ENCODE data around the gene TBC1D22A.

TBC1D22A gene

DNA sequence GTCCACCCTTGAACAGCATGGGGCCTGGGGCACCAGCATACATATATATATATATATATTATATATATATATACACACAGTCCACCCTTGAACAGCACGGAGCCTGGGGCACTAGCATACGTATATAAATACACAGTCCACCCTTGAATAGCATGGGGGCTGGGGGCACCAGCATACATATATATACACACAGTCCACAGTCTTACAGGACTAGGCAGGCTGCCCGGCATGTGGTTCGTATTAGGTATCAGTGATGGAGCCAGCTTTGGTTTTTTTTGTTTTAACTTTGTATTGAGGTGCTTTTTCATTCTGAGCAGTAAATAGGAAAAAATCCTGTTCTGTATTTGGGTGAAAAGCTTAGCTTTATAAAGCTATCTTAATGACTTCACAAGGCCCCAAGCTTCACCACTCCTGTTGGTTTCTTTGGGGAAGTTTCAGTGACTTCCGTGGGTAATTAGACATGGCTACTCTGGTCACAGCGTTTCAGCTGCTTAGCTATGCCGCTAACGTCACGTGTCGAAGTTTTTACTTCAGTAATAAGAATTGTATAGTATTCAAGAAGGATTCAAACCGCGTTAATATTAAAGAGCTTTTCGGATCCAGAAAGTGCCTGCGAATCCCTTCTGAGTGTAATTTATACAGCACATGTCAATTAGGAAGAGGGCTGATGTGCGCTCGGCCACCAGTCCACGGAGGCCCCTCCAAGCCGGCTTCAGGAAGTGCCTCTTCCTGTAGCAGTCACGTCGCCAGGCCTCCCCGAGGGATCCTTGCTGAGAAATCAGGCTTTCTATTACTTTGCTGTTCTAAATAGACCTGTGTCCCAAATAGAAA, 179.7 kb downstream of the TBC1D22A start:
- DNase-seq: no peak

DNA sequence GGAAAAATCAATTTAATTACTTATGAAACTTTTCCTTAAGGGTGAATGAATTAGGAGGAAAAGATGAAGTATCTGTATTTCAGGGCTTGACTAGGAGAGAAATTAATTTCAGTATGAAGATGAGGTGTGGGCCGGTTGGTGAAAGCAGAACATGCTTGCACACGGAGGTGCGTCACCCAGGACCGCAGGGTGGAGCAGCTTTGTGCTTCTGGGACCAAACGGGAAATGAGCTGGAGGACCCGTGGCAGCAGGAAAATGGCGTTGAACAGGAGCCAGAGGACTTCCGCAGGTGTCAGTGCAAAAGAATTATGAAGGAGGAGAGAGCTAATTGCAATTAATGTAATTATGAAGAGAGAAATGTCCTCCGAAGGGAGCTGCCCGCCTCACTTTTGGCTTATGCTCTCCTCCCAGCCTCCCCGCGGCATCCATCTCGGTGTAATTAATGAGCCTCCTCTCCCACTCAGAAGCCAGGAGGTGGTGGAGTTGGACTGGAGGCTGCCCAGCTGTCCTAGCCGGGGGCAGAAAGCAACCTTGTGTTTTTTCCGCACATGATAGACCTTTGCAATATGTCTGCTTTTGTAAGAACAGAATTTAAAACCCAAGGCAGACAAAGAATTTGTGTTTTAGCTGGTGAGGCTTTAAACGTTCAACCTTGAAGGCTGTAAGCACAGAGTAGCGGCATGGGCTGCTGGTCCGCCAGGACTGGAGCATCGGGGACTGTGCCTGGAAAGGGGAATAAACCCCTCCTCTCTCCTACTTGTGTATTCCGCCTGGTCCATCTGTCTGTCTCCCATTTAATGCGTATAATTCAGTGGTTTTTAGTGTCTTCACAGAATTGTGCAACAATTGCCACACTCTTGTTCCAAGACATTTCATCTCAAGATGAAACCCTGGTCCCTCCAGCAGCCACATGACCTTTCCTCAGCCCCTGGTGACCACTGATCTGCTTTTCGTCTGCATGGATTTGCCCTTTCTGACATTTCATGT, 180.6 kb downstream of the TBC1D22A start:
- DNase-seq: no peak

DNA sequence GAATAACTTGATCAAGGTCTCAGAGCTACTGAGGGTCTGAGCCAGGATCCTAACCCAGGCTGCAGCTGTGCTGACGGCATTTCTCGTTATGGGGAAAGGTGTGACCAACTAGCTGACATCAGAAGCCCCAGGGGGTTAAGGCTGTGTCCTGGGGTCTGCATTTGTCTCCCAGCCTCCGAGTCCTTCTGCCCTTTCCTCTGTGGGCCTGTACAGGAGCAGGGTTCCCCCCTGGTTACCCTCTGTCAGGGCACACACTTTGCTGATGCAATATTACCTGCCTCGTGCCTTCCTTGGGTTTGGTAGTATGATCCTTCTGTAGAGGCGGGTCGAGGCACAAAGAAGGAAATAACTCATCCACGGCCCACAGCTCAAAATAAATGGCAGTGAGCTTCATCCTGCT, 183.0 kb downstream of the TBC1D22A start:
- no peak for DNase-seq

DNA sequence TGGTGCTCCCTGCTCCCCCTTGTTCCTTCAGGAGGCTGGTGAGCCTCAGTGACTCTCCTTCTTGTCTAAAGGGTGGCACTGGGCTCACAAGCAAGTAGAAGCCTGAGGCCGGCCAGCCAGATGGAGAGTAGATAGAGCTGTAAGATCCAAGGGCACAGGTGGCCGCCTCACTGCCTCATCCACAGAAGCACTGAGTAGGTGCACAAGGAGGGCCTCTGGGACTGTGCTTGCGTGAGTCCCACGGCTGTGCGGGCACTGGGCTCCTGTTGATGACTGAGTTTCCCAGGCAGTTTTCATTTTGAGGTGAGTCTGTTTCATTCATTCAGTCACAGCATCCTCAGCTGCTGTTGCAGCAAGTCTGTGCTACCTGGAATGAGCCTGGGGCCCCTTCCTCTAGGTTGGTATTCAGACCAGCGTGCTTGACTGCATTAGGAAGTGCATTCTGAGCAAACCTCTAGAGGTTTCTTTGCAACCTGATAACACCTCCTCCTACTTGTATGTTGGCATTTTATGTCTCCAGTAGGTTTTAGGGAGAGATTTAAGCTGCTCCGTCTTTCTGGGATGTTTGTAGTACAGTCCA, 184.0 kb downstream of the TBC1D22A start:
- no peak for DNase-seq

DNA sequence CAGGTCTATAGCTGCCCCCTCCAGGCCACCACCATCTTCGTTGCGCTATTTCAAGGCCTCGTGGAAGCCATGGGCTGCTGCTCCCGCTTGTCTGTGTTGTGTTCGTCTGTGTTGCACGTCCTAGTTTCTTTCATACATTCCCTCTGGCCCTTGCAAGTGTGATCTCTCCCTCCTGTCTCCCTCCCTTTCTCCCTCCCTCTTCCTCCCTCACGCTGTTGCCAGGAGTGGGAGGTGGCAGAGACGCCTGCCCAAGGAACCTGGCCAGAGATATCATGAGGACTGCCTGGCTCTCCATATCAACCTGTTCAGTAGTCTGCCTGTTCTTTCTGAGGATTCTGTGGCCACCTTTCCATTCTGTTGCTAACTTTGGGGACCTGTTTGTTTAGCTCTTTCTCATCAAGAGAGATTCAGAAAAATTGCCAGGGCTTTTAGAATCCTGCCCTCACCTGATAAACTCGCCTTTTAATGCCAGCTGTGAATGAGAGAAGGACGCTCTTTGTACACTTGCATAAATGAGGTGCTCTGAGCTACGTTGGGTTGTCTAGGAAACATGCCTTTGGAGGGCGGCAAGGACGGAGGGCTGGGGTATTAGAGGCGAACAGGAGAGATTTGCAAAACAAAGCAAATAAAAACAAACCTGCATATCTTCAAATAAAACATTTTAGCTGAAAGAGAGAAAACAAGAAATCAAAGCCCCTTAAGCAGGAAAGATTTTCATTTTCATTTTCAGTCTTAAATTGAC, 185.2 kb downstream of the TBC1D22A start:
- DNase-seq: no peak

DNA sequence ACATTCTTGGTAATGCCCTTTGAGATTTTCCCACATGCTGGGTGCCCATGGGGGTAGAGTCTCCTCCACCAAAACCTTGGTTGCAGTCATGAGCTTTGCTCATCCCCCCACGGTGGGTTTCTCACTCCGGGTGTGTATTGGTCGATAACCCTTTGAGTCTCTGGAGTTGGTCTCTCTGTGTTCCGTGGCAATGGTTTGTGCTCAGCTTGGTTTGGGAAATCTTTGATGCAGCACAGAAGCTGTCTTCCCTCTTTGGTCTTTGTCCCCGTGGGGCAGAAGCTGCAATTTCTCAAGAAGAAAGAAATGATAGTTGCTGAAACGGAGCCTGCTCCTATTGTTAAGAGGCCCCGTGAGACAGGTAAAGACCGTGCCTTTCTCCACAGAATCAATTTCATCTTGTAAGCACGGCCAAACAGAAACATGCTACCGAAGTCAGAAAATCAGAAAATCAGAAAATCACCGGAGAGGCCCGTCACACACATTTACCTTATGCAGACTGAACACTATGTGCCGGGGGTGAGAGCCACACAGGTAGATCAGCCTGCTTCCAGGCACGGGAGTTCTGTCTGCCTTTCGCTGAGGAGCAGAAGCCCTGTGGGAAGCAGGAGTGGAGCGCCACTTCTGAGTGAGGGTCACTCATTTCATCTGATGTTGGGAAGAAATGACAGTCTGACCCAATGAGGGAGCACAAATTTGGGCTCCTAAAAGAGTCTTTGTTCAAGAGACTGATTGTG, 186.1 kb downstream of the TBC1D22A start:
- no peak for DNase-seq

DNA sequence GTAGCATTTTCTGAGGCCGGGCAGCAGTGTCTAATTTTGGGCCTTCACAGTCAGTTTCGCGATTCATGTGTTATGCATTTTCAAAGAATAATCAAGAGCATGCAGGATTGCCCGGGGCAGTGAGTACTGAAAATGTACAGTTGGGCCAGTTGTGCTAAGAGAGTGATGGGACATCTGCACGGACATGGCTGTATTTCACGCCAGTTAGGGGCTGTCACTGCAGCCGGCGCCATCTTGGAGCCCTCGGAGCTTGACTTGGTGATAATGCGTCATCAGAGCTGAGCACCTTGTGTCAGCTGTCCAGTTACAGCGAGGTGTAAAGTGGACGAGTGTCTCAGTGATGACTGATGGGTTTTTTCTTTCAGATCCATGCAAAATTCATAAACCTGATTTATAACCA, 188.9 kb downstream of the TBC1D22A start:
- DNase-seq: no peak

DNA sequence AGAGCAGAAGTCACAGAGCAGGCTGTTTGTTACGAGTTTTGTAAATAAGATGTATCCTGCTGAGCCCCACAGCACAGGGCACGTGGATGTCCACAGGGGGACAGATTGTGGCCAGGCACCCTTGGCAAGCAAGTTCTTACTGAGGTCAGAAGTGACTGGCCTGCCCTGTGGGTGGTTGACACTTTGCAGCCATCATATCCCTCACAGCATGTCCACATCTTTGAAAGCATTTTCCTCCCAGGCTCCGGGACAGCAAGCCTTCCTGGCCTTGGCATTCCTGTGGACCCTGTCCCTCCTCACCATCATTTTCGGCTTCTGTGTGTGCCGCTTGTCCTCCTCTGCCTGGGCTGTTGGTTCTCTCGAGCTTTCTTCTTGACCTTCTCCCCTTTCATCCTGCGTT, 189.5 kb downstream of the TBC1D22A start:
- no peak for DNase-seq

DNA sequence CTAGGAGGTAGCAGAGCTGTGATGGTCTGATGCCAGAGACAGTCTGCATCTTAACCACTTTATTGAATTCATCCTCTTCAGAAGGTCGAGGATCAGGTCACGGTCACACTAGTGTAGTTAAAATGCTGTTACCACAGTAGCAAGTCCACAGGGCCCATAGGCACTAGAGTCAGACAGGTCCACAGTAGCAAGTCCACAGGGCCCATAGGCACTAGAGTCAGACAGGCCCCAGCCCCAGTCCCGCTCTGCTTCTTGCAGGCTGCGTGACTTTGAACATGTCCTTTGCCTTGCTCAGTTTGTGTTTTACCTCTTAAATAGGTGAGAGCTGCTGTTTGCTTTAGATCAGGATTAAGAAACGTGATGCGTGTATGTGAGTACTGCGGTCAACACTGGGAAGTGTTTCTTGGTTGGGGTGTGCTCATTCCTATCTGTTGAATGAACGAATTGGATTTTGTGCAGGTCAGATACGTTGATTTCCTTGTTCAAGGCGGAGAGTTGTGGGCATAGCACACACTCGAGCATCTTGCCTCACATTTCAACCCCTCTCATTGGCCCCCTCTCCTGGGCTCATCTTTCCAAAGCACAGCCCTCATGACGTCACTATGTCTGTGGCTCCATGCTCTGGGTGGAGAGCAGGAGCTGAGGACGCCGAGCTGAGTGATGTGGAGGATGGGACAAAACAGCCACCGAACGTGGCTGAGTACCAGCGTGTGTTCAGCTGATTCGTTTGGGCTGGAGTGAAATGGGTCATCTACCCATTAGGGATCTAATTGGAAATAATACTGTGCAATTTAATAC, 191.7 kb downstream of the TBC1D22A start:
- no peak for DNase-seq

DNA sequence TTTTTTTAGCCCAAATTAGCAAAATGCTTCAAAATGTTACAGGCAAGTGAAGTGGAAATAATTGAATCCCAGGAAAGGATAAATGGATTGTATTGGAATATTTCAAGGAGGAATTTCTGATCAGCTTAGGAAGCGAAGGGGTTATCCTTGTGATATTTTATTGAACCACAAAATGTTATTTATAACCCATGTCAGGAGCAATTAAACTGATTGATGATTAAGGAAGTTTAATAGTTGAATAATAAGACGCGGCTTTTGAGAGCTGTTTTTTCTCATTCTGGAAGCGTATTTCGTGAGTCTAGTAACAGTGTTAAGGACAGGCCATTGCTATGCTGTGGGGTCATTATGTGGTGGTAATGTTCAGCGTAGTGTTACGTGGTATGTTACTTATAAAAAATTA, 192.3 kb downstream of the TBC1D22A start:
- no peak for DNase-seq

DNA sequence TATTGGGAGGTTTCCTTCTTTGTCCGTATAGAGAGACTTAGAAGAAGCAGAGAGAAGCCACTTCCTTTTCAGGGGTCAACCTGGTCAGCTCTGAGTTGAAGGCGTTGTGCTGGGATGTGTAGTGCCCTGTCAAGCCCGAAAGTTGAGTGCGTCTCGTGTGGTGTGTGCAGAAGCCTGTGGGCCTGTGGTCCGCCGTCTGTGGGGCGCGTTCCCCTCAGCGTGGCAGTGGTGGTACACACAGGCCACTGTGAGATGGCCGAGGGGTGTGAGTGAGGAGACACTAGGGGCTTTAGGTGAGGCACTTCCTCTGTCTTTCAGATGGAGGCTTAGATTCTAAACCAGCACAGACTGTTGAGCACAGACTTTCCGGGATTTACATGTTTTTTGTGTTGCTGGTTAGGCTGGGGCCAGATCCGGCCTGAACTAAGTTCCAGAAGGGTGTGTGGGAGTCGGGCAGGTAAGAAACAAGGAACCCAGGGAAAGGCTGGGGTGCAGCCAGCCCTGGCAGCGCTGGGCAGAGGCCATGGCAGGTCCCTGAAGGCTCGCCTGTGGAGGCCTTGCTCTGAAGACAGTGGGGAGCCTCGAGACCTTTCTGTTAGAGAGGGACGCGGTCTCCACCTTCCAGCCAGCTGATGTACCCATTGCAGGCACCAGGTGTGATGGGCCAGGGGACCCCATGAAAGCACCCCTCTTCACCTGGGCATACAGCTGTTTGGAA, 194.2 kb downstream of the TBC1D22A start:
- DNase-seq: no peak

DNA sequence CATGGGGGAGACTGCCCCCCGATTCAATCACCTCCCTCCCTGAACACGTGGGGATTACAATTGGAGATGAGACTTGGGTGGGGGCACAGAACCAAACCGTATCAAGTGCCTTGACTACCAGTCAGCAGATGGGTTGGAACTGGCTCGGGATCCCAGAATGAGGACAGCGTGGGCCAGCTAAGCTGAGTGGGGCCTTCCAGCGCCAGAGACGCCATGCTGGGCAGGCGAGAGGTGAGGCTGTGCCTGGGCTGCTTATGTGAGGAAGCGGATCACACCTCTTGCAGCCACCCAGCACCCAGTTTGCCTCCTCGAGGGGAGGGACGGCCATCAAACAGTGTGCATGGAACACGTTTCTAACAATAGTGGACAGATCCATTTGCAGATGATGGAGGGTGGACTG, 195.1 kb downstream of the TBC1D22A start:
- no peak for DNase-seq

DNA sequence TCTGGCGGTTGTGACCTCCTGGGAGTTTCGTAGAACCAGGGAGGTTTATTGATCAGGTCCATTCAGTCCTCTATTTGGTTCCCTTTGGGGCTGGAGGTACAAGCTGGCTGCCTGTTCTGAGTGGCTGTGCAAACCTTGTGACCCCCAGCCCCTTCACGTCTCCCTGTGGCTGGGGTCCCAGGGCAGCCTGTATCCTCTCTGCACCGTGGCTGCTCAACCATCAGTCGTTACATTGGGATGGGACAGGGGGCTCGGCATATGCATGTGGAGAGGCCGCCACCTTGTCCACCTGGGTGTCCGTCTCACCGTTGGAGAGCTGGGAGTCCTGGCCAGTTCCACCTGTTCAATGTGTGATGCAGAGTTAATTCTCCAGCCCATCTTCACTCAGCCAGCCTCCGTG, 195.7 kb downstream of the TBC1D22A start:
- DNase-seq: no peak

DNA sequence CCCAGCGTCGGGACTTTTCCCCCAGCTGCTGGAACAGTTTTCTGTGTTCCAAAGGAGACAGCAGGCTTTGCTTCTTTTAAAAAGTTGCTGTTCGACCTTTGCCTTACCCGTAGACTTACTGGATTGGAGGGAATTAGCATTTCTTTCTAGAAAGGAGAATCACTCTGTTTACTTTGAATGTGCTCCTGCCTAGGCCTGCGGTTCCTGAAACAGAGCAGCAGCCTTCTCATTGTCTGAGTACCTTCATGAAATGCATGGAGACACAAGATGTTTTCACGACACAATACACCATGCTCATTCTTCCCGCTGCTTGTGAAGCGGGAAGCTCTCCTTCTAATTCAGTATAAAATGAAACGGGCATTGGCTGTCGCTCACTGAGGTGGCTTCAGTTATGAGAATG, 196.2 kb downstream of the TBC1D22A start:
- DNase-seq: no peak

DNA sequence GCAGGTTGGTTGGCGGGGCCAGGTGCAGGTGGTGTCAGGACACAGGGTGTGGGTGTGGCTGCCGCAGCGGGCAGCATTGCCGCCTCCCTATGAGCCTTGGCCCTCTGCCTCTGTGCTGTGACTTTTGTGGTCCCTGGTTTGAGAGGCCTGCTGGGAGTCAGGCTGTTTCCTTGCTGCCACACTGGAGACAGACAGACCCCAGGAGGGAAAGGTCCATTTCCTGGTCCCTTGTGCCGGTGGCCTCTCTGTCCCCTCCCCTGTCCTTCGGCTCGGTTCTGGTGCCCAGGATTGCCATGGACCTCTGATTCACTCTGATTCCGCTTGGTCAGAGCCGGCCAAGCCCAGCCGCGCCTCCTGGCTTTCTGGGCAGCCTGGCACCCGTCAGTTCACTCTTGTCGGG, 196.9 kb downstream of the TBC1D22A start:
- DNase-seq: no peak

DNA sequence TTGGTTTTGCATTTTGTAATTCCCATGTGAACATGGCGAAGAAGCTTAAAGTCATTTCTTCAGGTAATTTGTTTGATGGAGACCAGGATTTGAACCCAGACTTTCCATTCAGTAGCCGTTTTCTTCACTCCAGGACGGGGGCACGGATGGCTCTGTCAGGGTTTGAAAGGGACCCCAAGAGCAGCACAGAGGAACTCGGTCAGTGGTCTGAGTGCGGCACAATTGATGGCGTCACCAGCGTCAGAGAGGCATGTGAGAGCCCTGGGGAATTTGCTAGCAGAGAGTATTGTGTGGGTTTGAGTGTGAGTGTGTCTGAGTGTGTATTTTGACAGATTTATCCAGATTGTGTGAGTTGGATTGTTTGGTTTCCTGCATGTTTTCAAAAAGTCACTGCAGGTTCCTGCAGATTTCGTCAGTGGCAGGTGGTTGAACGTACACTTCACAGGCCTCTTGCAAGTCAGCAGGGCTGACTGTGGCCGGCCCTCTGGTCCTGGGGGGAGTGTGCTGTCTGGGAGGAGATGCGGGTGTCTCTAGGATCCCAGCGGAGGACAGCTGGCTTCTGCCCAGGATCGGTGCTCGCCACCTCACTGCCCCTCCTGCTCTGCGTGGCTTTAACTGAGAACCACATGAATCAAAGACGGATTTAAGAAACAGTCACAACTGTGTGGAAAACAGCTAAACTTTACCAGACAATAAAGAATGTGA, 199.3 kb downstream of the TBC1D22A start:
- no peak for DNase-seq

DNA sequence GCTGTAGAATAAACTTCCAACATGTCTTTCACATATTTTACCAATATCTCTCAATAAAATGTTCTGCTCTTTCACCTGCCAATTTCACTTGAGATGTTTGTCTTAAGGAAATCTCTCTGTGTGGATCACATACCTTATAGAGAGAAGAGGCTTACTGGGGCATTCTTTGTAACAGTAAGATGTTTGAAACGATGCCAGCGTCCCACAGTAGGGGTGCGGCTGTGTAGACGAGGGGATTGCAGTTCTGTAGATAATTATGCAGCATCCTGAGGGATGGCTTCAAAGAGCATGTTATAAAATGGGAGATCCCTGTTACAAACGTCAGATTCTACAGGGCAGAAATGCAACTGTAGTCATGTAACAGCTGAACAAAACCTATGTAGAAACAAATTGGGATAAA, 200.0 kb downstream of the TBC1D22A start:
- no peak for DNase-seq

DNA sequence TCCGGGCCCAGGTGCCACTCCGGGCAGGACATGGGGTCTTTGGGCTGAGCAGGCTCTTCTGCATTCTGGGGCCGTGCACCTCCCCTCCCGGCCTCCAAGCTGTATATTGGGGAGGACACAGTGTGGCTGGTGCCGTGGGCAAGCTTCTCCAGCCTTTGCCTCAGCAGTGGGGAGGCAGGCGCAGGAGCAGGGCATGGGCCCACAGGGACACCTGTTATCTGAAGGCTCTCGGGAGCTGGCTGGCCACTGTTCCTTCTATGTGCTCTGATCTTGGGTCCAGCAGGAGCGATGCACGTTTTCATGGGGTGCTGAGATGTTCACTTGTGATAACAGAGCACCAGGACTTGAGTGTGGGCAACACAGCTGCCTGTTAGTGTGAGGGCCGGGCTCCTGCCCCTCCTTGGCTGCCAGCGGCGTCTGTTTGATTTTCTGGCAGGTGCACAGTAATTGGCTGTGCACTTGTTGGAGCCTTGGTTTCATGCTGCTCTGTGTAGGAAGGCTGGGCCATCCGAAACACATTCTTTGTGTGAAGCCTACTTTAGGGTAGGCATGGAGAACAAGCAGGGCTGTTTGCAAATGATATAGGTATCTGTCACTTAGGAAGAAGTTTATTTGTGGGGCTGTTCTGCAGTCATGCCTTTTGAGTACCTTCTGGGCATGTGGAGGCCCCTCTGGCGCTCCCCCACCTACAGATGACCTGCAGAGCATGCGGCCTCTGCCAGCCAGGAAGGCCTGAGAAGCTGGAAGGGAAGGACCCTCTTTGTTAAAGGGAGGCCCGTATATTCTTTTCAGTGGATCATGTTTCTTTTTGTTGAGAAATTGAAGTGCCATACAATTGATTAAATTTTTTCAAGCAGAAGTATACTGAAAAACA, 201.5 kb downstream of the TBC1D22A start:
- DNase-seq: peak; percentile 17
